GM18873 (cell line): ENCODE results near the gene SH2D4B.
A peak's percentile ranks its signal among the peaks of the same experiment; 100 is the strongest.
"Not testable (repeated sequence)": the region's sequence is repeated elsewhere in the genome, so short reads cannot be mapped to it uniquely, and the experiment has no call there.

Experiments
- ATAC-seq: cut with Tn5 transposase; IDR thresholded peaks from one replicate; pipeline ENCODE4 v1.9.1; 2021; ENCODE audit warnings: mild to moderate bottlenecking, moderate library complexity, moderate number of reproducible peaks; ENCODE audit not compliant: unreplicated experiment, low FRiP score

SH2D4B gene

DNA sequence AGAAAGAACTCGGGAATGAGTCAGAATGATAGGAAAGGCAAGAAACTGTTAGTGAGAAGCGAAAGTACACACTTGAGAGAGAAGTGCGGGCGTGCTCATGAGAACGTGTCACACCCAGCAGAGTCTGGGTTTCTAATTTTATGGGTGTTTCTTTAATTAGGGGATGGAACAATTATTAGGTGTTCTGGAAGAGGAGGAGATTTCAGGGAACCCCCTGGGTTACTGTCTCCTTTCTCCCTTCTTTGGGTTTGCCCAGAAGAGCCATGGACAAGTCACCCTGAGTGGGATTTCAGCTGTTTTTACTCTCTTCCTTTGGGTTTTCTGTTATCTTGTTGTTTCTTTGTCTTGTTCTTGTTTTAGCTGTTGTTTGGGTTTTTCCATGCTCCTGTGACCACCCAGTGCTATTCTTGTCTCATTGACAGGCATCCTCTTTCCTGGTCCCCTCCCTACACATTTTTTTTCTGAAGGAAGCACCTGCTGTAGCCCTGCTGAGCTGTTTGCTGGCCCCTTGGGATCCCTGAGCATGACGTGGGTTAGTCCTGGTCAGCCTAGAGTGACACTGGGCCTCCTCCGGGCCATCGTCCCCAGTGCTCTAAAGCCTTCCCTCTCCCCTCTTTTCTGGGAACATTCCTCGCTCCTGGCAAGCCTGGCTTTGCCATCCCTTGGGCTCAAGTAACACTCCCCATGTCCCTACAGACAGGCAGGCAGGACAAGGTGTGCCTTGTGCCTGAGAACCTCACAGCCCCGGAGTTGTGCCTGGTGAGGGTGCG is 3.5 kb downstream of the SH2D4B start:
- peak; percentile 52 for ATAC-seq

DNA sequence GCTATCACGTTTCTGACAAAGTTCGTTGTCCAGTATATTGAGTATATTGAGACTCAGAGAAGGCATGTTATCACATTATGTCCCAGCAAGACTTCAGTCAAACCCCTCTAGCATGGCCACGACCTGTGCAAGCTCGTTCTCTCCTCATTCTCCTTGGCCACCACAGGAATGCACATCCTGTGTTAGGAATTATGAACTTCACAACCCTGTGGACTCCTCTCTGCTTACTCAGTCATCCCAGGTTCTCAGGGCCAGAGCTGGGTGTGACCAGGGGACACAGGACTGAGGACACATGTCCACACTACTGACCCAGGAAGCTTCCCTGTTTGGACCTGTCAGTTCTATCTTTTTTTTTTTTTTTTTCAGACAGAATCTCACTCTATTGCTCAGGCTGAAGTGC is 4.4 kb downstream of the SH2D4B start:
- no peak for ATAC-seq

DNA sequence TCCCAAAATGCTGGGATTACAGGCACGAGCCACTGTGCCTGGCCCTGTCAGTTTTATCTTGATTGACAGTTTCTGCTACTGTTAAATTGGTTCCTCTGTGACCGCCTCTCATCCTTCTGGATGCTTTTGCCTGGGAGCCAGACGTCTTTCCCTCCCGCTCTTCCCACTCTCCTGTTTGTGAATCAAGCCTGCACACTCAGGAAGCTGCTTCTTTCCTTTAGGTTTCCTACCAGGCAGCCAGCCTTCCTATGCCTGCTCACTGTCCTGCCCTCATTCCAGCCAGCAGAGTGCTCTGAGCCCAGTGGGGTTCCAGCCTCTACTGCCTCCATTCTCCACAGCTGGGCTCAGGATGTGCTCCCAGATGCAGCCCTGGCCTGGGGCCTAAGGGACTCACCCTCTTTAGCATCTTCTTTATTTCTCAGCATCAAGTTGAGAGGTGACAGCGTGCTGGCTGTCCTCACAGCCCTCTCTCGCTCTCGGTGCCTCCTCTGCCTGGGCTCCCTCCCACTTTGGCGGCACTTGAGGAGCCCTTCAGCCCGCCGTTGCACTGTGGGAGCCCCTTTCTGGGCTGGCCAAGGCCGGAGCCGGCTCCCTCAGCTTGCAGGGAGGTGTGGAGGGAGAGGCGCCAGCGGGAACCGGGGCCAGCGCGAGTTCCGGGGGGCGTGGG is 5.1 kb downstream of the SH2D4B start:
- ATAC-seq: no peak

DNA sequence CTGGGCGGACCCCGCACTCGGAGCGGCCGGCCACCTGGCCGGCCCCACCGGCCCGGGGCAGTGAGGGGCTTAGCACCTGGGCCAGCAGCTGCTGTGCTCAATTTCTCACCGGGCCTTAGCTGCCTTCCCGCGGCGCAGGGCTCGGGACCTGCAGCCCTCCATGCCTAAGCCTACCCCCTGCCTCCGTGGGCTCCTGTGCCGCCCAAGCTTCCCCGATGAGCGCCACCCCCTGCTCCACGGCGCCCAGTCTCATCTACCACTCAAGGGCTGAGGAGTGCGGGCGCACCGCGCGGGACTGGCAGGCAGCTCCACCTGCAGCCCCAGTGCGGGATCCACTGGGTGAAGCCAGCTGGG is 5.6 kb downstream of the SH2D4B start:
- not testable (repeated sequence) for ATAC-seq

DNA sequence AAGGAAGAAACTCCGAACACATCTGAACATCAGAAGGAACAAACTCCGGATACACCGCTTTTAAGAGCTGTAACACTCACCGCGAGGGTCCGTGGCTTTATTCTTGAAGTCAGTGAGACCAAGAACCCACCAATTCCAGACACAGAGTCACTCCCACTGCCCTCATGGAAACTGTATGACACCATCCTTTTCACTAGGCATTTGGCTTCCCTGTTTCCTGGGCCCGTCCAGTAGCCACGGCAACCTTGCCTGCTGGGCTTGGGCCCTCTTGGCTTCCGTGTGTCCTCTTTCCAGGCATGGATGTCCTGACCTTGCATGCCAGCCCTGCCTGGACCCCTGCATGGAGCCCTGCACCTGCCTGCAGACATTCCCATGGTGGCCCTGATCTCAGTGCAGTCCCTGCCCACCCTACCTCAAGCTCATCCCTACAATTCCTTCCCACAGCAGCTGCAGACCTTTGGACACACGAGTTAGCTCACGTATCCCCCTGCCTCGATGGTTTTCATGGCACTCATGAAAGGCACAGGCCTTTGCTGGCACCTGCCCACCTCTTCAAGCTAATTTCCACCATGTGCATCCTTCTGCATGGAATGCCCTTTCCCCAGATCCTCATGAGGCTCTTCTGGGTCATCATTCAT is 6.7 kb downstream of the SH2D4B start:
- ATAC-seq: no peak

DNA sequence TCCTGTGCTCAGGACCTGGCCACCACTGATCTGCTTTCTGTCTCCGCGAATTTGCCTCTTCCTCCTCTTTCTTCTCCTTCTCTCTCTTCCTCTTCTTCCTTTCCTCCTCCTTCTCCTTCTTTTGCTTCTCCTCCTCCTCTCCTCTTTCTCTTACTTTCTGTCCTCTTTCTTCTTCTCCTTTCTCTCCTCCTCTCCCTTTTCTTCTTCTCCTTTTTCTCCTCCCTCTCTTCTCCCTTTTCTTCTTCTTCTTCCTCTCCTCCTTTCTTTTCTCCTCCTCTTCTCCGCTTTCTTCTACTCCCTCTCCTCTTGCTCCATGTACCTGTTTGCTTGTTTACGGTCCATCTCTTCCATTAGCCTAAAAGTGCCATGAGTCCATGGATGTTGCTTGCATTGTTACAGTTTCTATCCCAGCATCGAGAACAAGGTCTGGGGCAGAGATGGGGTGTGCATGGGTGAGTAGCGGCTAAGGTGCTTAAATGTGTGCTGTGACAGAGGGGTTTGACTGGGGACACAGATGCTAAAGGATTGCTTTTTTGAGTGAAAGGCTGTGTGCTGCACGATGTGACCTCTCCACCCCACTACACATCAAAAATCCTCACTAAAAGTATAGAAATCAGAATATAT is 7.7 kb downstream of the SH2D4B start:
- ATAC-seq: no peak

DNA sequence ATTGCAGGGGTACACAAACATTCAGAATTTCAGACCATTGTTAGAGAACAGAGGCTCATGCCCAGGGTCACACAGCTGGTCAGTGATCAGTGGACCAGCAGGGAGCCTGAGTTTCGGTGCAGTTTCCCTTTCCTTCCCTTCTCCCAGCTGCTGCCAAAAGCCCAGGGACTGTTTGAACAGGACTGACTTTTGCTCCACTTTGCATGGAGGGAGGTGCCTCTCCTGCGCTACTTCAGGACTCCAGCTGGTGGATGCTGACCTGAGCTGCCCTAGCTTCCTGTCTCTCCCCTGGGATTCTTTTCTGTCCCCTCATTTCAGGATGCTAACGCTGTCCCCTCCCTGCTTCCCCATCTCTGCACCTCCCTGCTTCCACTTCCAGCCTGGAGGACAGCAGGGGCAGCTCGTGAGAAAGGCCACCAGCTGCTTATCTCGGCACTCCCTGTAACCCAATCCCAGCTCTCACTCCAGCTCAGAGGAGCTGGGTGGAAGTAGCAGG is 14.5 kb downstream of the SH2D4B start:
- no peak for ATAC-seq

DNA sequence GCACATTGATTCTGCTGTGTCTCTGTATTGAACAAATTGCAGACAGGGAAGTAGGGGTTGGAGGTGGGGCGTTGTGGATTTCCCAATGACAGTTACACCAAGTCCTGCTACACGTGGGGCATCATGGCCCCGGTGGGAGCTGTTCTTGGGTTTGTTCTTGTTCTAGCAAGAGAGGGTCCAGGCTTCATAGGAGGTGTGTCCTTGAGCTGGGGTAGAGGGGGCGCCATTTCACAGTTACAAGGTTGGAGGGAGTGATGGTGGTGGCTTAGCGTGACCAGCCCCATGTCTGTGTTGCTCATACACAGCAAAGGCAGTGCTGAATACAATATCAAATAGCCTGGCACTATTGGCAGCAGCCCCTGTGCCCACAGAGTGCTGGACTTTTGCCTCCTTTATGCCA is 15.7 kb downstream of the SH2D4B start:
- no peak for ATAC-seq

DNA sequence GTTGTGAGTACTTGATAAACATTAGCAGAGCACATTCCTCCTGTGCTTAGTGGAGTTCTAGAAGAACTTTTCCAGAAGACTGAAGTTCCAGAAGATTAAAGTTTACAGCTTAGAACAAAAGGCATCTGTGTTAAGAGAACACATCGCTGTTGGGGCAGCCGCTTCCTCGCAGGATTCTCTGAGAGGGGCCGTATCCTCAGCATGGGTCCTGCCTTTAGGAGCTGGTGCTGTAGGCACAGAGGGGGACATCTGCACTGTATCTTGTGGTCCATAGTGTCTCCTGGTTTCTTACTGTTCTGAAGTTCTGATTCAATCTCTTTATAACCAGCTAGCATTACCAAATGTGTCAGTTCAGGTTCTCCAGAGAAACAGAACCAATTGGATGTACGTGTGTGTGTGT is 16.3 kb downstream of the SH2D4B start:
- ATAC-seq: no peak

DNA sequence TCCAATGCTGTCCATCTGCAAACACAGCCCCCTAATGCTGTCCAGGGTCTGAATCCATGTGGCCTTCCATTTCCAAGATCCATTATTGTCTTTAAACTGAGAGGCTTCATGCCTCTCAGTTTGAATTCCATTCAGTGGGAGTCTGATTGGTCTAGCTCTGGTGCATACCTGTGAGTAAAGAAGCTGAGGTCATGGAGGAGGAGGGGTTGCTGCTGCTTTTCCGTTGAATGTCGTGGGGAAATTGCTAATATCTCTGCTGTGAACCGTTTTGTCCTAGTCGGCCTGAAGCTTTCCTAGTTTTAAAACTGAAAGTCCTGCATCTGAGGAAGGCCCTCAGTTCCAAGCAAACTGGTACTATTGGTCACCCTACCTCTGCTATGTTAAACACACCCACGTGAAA is 17.7 kb downstream of the SH2D4B start:
- ATAC-seq: no peak

DNA sequence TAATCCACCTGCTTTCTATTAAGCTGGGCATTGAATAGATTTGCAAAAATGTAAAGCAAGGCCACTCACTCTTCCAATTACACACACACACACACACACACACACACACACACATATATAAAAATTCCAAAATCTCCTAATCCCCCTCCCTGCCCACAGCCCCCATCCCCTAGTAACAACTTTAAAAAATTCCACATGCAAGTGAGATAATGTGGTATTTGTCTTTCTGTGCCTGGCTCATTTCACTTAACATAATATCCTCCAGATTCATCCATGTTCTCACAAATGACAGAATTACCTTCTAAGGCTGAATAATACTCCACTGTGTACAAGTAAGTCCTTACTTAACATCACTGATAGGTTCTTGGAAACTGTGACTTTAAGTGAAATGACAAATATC is 24.2 kb downstream of the SH2D4B start:
- ATAC-seq: no peak

DNA sequence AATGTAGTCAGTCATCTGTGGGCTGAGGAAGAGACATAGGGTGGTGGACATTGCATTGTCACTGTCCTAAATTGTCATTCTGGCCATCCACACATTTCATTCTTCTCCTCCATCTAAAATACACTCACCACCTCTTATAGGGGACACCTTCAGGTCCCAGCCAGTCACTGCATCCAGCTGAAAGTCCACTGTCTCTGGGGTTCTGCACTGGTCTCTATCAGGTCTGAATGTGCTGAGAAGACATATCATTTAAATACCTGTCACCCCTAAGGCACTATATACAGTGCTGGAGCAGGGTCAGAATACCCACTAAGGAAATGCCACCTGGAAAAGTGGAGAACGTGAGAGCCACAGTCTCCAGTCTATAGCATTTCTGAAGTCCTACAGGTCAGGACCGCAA is 29.6 kb downstream of the SH2D4B start:
- no peak for ATAC-seq

DNA sequence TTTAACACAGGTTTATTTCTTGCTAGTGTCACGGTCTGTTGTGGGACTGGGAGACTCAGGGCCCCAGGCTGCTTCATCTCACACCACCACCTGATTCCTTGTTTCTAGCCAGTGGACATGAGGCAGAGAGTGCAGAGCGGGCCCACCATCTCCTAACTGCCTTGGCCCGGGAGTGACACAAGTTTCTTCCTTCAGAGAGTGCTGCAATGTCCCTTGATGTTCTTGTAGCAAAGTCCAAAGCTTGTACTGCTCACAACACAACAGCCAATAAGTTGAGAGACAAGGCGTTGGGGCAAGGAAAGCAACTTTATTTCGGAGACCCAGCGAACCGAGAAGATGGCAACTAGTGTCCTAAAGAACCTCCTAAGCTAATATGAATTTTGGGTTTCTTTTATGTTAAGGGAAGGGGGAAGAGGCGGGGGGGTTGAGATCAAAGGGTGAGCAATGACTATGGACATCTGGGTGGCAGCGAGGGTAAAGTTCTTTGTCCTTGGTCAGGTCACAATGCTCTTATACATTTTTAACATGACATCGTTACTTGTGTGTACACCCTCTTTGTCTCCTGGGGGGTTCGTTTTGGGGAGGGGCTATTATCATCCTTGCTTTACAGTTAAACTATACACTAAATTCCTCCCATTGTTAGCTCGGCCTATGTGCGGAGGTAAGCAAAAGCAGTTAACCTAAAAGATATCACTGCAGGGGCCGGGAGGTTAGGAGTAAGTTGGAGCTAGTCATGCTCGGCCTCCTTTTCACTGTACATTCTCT is 31.6 kb downstream of the SH2D4B start:
- ATAC-seq: no peak

DNA sequence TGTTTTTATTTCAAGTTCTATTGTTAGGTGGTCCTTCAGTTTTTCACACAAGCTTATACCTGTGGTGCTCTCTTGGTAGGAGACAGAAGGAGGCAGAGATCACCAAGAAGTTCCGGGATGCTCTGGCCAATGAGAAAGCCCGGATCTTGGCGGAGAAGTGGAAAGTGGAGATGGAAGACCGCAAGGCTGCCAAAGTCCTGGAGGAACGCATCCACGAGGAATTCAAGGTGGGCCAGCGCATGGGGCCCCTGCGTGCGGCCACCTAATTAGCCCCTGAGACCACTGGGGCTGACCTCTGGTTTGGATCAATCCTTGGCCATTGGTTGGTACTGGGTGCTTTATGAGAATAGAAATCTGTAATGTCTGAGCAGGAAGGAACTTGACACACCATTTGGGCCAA is 33.6 kb downstream of the SH2D4B start:
- no peak for ATAC-seq

DNA sequence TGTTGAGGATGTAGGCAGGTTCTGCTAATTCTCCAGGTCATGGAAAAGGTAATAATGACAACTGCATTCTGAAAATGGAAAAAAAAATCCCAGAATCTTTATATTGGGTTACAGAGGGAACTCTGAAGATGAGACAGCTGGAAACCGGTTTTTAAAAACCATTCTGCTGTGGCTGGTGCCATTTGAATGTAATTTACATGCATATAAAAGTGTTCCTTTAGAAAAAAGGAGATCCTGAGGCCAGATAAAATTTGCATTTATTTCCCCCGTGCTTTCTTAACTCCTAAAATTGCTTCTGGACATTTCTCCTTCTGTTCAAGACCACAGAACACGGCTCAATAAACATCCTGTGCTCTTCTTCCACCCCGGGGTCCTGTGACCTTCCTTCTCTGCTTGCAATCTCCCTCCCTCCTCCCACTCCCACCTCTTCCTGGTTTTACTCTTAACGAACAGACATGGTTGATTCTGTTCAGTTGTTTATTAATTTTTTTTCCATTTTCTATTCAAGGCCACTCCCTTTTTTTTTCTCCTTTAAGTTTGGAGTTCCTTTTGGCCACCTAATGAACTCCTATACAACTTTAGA is 41.6 kb downstream of the SH2D4B start:
- ATAC-seq: no peak

DNA sequence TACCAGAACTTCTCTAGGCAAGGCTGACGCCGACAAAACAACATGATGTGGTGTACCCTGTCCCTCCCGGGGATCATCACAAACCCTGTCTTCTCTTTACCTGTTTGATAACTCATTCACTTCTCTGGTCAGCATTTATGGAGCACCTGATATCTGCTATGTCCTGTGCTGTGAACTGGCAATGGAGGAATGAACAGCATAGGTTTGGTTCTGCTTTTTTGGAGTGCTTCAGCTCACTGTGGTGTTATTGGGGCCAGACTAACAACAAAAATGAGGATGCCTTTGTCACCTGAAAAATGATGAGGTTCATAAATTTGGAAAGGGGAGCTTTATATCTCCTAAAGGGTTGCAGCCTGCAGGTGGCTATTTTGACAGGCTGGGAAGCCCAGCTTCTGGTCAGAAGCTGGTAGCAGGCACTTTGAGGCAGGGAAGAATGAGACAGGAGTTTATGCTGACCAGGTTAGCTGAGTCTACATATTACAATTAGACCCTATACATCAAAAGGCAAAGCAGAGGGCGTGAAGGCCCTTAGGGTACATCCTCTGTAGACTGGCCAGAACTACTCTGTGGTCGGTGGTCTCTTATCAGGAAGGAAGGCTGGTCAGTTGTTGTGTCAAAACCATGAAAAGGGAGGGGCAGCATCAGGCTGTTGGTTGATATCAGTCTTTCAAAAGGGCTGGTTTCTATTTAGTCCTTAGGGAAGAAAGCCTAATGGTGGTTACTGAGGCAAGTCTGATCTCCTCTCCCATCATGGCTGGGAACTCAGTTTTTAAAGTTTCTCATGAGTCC is 42.3 kb downstream of the SH2D4B start:
- ATAC-seq: no peak

DNA sequence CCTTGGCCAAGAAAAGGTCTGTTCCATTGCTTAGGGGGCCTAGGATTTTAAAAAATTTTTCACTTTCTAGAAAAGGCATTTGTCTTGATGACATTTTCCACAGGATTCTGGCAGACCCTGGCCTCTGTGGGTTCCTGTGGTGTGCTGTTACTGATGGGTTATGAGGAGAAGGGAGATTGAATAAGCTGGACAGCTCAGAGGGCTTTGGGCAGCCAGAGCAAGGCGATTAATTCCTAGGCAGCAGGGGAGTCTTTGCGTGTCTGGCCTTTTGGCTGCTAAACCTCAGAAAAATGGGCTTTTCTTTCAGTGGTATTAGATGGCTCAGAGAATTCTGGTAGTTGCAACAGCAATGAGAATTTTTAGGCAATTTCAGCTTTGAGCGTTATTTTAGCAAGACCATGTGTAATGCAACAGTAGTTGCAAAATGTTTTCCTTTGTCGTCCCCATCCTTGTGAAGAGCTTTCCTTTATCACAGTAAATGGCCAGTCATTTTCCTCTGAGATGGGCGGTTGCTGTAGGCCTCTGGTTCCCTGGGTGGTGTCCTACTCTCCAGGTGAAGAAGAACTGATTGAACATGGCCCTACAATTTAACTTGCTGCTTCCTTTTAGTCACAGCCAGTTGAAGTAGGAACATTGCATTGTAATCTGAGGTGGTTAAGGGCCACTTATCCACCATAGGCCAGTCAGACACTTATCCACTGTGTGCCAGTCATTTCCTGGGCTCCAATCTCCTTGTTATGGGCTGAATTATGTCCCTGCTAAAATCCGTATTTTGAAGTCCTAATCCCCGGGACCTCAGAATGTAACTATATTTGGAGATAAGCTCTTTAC is 43.2 kb downstream of the SH2D4B start:
- ATAC-seq: no peak

DNA sequence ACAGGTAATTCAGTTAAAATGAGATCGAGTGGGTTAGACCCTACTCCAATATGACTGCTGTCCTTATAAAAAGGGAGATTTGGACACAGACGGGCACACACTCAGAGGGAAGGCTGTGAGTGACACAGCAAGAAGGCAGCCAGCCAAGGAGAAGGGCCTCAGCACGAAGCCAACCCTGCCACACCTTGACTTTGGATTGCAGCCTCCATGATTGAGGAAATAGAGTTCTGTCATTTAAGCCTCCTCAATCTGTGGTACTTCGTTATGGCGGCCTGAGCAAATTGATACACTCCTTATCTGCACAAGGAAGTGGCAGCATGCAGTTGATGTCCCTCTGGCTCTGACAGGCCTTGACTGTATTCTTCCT is 43.8 kb downstream of the SH2D4B start:
- no peak for ATAC-seq
